HEK293 (cell line): ENCODE data around the gene ARMC5.

Source experiments
- CTCF ChIA-PET: fragments of 350-600 bp; formaldehyde crosslinking; extraction: SDS; loops from one replicate; lab custom pipeline; 2021; ENCODE audit warnings: antibody characterized with exemption; lab: Yijun Ruan, JAX
- POLR2A ChIA-PET: fragments of 300-600 bp; formaldehyde crosslinking; extraction: SDS; loops from one replicate; lab custom pipeline; 2020; ENCODE audit warnings: antibody characterized with exemption, inconsistent platforms; lab: Yijun Ruan, JAX
- H3K27ac ChIP-seq: fragments of 200-500 bp; sonication (Bioruptor generic); 2 replicates; pipeline ENCODE4 v1.5.1; 2014; ENCODE audit warnings: low read depth, low read length, control low read depth, inconsistent platforms; ENCODE audit errors: extremely low read depth
- H3K36me3 ChIP-seq, 2 experiments: fragments of 200-500 bp in 1 of 2; sonication (Bioruptor generic) in 1 of 2; 1 replicate in 1 of 2; 2 replicates in 1 of 2; pipeline ENCODE4 v1.5.1; 2014 to 2017; ENCODE audit warnings: inconsistent platforms in 2 of 2, low read length in 2 of 2; ENCODE audit not compliant: control insufficient read depth in 2 of 2, insufficient read depth in 1 of 2
- H3K4me1 ChIP-seq: fragments of 200-500 bp; sonication (Bioruptor generic); 2 replicates; pipeline ENCODE4 v1.5.1; 2014; ENCODE audit warnings: mild to moderate bottlenecking, low read length, inconsistent platforms; ENCODE audit not compliant: control insufficient read depth, insufficient read depth
- H3K4me3 ChIP-seq: 2 replicates; pipeline ENCODE4 v1.5.1; 2011; ENCODE audit warnings: low read depth, mild to moderate bottlenecking, control low read depth, low read length, moderate library complexity
- H3K9me3 ChIP-seq: fragments of 200-500 bp; sonication (Bioruptor generic); 2 replicates; pipeline ENCODE4 v1.5.1; 2014; ENCODE audit warnings: low read depth, low read length, inconsistent platforms; ENCODE audit not compliant: control insufficient read depth, insufficient read depth
- REPIN1 ChIP-seq: fragments of 450-650 bp; formaldehyde crosslinking; IDR thresholded peaks from 2 replicates; pipeline ENCODE4 v1.5.1; 2017; ENCODE audit warnings: missing biosample characterization, missing genetic modification characterization, low read depth
- ZFP41 ChIP-seq: fragments of 450-650 bp; formaldehyde crosslinking; IDR thresholded peaks from 2 replicates; pipeline ENCODE4 v1.5.1; 2016; ENCODE audit warnings: missing biosample characterization, missing genetic modification characterization, borderline replicate concordance
- ZNF16 ChIP-seq: fragments of 450-650 bp; formaldehyde crosslinking; IDR thresholded peaks from 2 replicates; pipeline ENCODE4 v1.5.1; 2016; ENCODE audit warnings: low read depth, missing biosample characterization, missing genetic modification characterization
- ZNF221 ChIP-seq: fragments of 450-650 bp; formaldehyde crosslinking; IDR thresholded peaks from 2 replicates; pipeline ENCODE4 v1.5.1; 2017; ENCODE audit warnings: missing biosample characterization, missing genetic modification characterization, borderline replicate concordance
- ZNF223 ChIP-seq: fragments of 450-650 bp; formaldehyde crosslinking; IDR thresholded peaks from 2 replicates; pipeline ENCODE4 v1.5.1; 2016; ENCODE audit warnings: missing biosample characterization, missing genetic modification characterization
- ZNF354C ChIP-seq: fragments of 450-650 bp; formaldehyde crosslinking; IDR thresholded peaks from 2 replicates; pipeline ENCODE4 v1.5.1; 2016; ENCODE audit warnings: missing biosample characterization, missing genetic modification characterization, low read depth, borderline replicate concordance
- ZNF561 ChIP-seq: fragments of 450-650 bp; IDR thresholded peaks from 2 replicates; pipeline ENCODE4 v1.5.1; 2018; ENCODE audit warnings: missing biosample characterization, missing genetic modification characterization, borderline replicate concordance
- ZNF624 ChIP-seq: fragments of 450-650 bp; formaldehyde crosslinking; IDR thresholded peaks from 2 replicates; pipeline ENCODE4 v1.5.1; 2017; ENCODE audit warnings: missing biosample characterization, missing genetic modification characterization
- ZNF626 ChIP-seq: fragments of 450-650 bp; sonication (Bioruptor Pico); formaldehyde crosslinking; IDR thresholded peaks from 2 replicates; pipeline ENCODE4 v1.5.1; 2018; ENCODE audit warnings: missing biosample characterization, missing genetic modification characterization, inconsistent platforms
- ZNF629 ChIP-seq: fragments of 450-650 bp; formaldehyde crosslinking; IDR thresholded peaks from 2 replicates; pipeline ENCODE4 v1.5.1; 2017; ENCODE audit warnings: missing biosample characterization, missing genetic modification characterization
- ZNF677 ChIP-seq: fragments of 450-650 bp; IDR thresholded peaks from 2 replicates; pipeline ENCODE4 v1.5.0; 2018; ENCODE audit warnings: missing biosample characterization, mild to moderate bottlenecking, missing genetic modification characterization, moderate library complexity
- ZNF707 ChIP-seq: fragments of 450-650 bp; formaldehyde crosslinking; IDR thresholded peaks from 2 replicates; pipeline ENCODE4 v1.5.1; 2016; ENCODE audit warnings: missing biosample characterization, missing genetic modification characterization
- ZNF837 ChIP-seq: fragments of 450-650 bp; formaldehyde crosslinking; IDR thresholded peaks from 2 replicates; pipeline ENCODE4 v1.5.1; 2016; ENCODE audit warnings: missing biosample characterization, missing genetic modification characterization
- TF ChIP-seq, protein P1 (sequence below): fragments of 450-650 bp; formaldehyde crosslinking; IDR thresholded peaks from 2 replicates; pipeline ENCODE4 v1.5.1; 2017; ENCODE audit warnings: missing biosample characterization, missing genetic modification characterization
- TF ChIP-seq, protein P2 (sequence below): fragments of 450-650 bp; formaldehyde crosslinking; IDR thresholded peaks from 2 replicates; pipeline ENCODE4 v1.5.1; 2016; ENCODE audit warnings: missing biosample characterization, missing genetic modification characterization
- TF ChIP-seq, protein P3 (sequence below): fragments of 450-650 bp; formaldehyde crosslinking; IDR thresholded peaks from 2 replicates; pipeline ENCODE4 v1.5.1; 2016; ENCODE audit warnings: missing biosample characterization, missing genetic modification characterization
- TF ChIP-seq, protein P4 (sequence below): fragments of 450-650 bp; formaldehyde crosslinking; IDR thresholded peaks from 2 replicates; pipeline ENCODE4 v1.5.1; 2016; ENCODE audit warnings: missing biosample characterization, missing genetic modification characterization
- TF ChIP-seq, protein P5 (sequence below): fragments of 450-650 bp; formaldehyde crosslinking; IDR thresholded peaks from 2 replicates; pipeline ENCODE4 v1.5.1; 2016; ENCODE audit warnings: missing biosample characterization, missing genetic modification characterization, low read depth

Gene ARMC5

DNA sequence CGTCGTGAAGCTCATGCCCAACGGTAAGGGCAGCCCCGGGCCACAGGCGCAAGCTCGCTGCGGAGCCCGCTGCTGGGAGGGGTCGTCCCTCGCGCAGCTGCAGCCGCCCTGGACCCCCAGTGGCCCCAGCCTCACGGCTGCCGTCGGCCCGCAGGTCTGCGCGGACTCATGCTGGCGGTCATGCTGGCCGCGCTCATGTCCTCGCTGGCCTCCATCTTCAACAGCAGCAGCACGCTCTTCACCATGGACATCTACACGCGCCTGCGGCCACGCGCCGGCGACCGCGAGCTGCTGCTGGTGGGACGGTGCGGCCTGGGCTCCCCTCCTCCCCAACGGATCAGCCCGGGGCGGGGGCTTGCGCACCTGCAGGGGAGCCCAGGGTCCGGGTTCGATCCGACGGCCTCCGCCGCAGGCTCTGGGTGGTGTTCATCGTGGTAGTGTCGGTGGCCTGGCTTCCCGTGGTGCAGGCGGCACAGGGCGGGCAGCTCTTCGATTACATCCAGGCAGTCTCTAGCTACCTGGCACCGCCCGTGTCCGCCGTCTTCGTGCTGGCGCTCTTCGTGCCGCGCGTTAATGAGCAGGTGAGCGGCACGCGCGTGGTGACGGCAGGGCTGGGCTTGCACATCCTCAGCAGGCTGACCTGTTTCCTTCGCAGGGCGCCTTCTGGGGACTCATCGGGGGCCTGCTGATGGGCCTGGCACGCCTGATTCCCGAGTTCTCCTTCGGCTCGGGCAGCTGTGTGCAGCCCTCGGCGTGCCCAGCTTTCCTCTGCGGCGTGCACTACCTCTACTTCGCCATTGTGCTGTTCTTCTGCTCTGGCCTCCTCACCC is 29.4 kb downstream of the ARMC5 start (continued):
- TF ChIP-seq, protein P1, sequence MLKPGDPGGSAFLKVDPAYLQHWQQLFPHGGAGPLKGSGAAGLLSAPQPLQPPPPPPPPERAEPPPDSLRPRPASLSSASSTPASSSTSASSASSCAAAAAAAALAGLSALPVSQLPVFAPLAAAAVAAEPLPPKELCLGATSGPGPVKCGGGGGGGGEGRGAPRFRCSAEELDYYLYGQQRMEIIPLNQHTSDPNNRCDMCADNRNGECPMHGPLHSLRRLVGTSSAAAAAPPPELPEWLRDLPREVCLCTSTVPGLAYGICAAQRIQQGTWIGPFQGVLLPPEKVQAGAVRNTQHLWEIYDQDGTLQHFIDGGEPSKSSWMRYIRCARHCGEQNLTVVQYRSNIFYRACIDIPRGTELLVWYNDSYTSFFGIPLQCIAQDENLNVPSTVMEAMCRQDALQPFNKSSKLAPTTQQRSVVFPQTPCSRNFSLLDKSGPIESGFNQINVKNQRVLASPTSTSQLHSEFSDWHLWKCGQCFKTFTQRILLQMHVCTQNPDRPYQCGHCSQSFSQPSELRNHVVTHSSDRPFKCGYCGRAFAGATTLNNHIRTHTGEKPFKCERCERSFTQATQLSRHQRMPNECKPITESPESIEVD (tag by site-specific recombination) = no peak
- TF ChIP-seq ZFP41 (tag by site-specific recombination) (no peak), ZNF624 (tag by site-specific recombination) (no peak), ZNF223 (tag by site-specific recombination) (no peak), ZNF16 (tag by site-specific recombination) (no peak)
- TF ChIP-seq, protein P2, sequence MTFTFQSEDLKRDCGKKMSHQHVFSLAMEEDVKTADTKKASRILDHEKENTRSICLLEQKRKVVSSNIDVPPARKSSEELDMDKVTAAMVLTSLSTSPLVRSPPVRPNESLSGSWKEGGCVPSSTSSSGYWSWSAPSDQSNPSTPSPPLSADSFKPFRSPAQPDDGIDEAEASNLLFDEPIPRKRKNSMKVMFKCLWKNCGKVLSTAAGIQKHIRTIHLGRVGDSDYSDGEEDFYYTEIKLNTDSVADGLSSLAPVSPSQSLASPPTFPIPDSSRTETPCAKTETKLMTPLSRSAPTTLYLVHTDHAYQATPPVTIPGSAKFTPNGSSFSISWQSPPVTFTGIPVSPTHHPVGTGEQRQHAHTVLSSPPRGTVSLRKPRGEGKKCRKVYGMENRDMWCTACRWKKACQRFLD = no peak

DNA sequence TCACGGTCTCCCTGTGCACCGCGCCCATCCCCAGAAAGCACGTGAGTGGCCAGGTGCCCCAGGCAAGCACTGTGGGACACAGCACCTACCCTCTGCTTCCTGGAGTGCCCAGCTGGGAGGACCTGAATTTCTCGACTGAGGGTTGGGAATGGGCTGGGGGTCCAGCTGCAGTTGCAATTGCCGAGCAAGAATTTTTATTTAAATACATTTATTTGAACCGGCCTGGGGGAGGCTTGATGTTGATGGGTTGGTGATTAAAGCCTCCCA is 29.9 kb downstream of the ARMC5 start:
- TF ChIP-seq ZNF221 (tag by site-specific recombination) = no peak
- TF ChIP-seq ZNF707 = no peak
- Histone ChIP-seq H3K36me3 (peaks cover 0 to 40% of the 10 kb centered on the region in 2 experiments; a peak in 1 of 3 replicates), H3K4me3 (no peak overlapping the region), H3K9me3 (no peaks in the 10 kb centered on the region), H3K4me1 (no peaks in the 10 kb centered on the region; the same call in 1 of the 2 replicates), H3K27ac (no peak overlapping the region)
- ChIA-PET CTCF (interaction anchor here (1.9 kb wide), 1 partner anchor 28 kb away, joined by 4 read pairs; no protein-coding TSS in a partner anchor), POLR2A (interaction anchor here (1.6 kb wide), 1 partner anchor 10 kb away, joined by 4 read pairs; no protein-coding TSS in a partner anchor)

DNA sequence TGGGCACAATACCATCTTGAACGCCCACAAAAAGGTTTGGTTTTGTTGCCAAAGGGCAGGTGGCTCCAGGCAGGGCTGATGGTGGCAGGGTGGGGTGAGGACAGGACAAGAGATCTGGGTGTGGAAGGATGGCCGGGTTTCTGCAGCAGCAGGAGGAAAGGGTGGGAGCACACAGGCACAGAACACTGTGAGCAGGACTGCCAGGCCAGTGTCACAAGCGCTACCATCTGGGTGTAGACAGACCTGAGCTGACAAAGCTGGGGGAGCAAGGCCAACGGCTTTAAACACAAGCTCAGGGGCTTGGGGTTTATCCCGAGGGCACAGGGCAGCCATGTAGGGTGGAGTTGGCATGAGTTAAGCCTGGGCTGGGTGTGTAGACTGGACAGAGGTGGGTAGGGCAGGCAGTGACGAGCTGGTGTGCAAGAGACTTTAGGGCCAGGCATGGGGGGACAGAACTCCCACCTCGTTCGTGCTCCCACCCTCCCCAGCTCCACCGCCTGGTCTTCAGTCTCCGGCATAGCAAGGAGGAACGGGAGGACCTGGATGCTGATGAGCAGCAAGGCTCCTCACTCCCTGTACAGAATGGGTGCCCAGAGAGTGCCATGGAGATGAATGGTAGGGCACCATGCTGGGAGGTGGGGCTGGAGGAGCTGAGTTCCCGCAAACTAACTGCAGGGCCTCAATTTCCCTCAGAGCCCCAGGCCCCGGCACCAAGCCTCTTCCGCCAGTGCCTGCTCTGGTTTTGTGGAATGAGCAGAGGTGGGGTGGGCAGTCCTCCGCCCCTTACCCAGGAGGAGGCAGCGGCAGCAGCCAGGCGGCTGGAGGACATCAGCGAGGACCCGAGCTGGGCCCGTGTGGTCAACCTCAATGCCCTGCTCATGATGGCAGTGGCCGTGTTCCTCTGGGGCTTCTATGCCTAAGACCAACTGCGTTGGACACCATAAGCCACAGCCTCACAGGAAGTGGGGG is 30.6 kb downstream of the ARMC5 start:
- POLR2A ChIA-PET = no interaction called here
- CTCF ChIA-PET = interaction anchor here (1.9 kb wide), 1 partner anchor 29 kb away, joined by 4 read pairs; no protein-coding TSS in a partner anchor
- H3K27ac ChIP-seq = no peak overlapping the region
- no peaks in the 10 kb centered on the region; the same call in 1 of the 2 replicates for H3K4me1 ChIP-seq
- peaks cover 0 to 40% of the 10 kb centered on the region in 2 experiments; a peak in 1 of 3 replicates for H3K36me3 ChIP-seq
- H3K9me3 ChIP-seq = no peaks in the 10 kb centered on the region
- H3K4me3 ChIP-seq = no peak overlapping the region
- TF ChIP-seq, protein P3, sequence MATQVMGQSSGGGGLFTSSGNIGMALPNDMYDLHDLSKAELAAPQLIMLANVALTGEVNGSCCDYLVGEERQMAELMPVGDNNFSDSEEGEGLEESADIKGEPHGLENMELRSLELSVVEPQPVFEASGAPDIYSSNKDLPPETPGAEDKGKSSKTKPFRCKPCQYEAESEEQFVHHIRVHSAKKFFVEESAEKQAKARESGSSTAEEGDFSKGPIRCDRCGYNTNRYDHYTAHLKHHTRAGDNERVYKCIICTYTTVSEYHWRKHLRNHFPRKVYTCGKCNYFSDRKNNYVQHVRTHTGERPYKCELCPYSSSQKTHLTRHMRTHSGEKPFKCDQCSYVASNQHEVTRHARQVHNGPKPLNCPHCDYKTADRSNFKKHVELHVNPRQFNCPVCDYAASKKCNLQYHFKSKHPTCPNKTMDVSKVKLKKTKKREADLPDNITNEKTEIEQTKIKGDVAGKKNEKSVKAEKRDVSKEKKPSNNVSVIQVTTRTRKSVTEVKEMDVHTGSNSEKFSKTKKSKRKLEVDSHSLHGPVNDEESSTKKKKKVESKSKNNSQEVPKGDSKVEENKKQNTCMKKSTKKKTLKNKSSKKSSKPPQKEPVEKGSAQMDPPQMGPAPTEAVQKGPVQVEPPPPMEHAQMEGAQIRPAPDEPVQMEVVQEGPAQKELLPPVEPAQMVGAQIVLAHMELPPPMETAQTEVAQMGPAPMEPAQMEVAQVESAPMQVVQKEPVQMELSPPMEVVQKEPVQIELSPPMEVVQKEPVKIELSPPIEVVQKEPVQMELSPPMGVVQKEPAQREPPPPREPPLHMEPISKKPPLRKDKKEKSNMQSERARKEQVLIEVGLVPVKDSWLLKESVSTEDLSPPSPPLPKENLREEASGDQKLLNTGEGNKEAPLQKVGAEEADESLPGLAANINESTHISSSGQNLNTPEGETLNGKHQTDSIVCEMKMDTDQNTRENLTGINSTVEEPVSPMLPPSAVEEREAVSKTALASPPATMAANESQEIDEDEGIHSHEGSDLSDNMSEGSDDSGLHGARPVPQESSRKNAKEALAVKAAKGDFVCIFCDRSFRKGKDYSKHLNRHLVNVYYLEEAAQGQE (tag by site-specific recombination) = no peak
- TF ChIP-seq ZNF837 (tag by site-specific recombination) (no peak), ZNF561 (no peak), ZNF354C (no peak), ZNF629 (tag by site-specific recombination) (no peak), ZNF677 (tag by site-specific recombination) (no peak), REPIN1 (no peak), ZNF626 (tag by site-specific recombination) (no peak)
- TF ChIP-seq, protein P4, sequence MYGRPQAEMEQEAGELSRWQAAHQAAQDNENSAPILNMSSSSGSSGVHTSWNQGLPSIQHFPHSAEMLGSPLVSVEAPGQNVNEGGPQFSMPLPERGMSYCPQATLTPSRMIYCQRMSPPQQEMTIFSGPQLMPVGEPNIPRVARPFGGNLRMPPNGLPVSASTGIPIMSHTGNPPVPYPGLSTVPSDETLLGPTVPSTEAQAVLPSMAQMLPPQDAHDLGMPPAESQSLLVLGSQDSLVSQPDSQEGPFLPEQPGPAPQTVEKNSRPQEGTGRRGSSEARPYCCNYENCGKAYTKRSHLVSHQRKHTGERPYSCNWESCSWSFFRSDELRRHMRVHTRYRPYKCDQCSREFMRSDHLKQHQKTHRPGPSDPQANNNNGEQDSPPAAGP (tag by site-specific recombination) = no peak
- TF ChIP-seq, protein P5, sequence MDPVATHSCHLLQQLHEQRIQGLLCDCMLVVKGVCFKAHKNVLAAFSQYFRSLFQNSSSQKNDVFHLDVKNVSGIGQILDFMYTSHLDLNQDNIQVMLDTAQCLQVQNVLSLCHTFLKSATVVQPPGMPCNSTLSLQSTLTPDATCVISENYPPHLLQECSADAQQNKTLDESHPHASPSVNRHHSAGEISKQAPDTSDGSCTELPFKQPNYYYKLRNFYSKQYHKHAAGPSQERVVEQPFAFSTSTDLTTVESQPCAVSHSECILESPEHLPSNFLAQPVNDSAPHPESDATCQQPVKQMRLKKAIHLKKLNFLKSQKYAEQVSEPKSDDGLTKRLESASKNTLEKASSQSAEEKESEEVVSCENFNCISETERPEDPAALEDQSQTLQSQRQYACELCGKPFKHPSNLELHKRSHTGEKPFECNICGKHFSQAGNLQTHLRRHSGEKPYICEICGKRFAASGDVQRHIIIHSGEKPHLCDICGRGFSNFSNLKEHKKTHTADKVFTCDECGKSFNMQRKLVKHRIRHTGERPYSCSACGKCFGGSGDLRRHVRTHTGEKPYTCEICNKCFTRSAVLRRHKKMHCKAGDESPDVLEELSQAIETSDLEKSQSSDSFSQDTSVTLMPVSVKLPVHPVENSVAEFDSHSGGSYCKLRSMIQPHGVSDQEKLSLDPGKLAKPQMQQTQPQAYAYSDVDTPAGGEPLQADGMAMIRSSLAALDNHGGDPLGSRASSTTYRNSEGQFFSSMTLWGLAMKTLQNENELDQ (tag by site-specific recombination) = no peak
